Prostate gland (tissue), 2 donors: ENCODE results near the gene ZMYM4. TPM values are rescaled to one million over a fixed set of nuclear protein-coding genes. Genes with fewer than 3 reads are reported as not detected.

Source experiments
- DNase-seq: peaks from one replicate; pipeline ENCODE4 v3.0.0-alpha.2; 2019; ENCODE audit warnings: low spot score
- H3K27ac ChIP-seq, 2 donors: fragments of 200-600 bp; sonication (generic); 2 replicates each; pipeline ENCODE4 v1.5.1; 2017 to 2019
- H3K27me3 ChIP-seq: fragments of 200-600 bp; sonication (generic); replicated peaks from 2 replicates; pipeline ENCODE4 v1.5.1; 2019; ENCODE audit not compliant: insufficient read depth
- H3K36me3 ChIP-seq, 2 donors: fragments of 200-600 bp; sonication (generic); 1 replicate in 1 of 2; 2 replicates in 1 of 2; pipeline versions ENCODE4 v1.5.1 to v1.8.1; 2017 to 2019
- H3K4me1 ChIP-seq: fragments of 200-600 bp; sonication (generic); replicated peaks from 2 replicates; pipeline ENCODE4 v1.5.1; 2019
- H3K4me3 ChIP-seq, 2 donors: fragments of 200-600 bp; sonication (generic); 2 replicates each; pipeline ENCODE4 v1.5.1; 2017 to 2019
- H3K9me3 ChIP-seq: fragments of 200-600 bp; sonication (generic); 2 replicates; pipeline ENCODE4 v1.5.1; 2017
- CTCF ChIP-seq, 4 experiments: fragments of 200-600 bp in 2 of 4; fragments of 450-650 bp in 2 of 4; sonication (generic) in 2 of 4; IDR thresholded peaks; 1 replicate in 3 of 4; 2 replicates in 1 of 4; pipeline ENCODE4 v1.5.1; 2016 to 2019; ENCODE audit warnings: antibody characterized with exemption in 4 of 4, mild to moderate bottlenecking in 2 of 4, moderate library complexity in 2 of 4
- POLR2A ChIP-seq: fragments of 450-650 bp; IDR thresholded peaks from one replicate; pipeline ENCODE4 v1.6.1; 2016; ENCODE audit warnings: antibody characterized with exemption, mild to moderate bottlenecking
- POLR2AphosphoS5 ChIP-seq: sonication (generic); formaldehyde crosslinking; IDR thresholded peaks from one replicate; pipeline ENCODE4 v1.6.1; 2017; ENCODE audit warnings: antibody characterized with exemption
- WGBS: methylation state at CpG from one replicate; pipeline ENCODE4 v1.1.5; 2018; 5-methylcytosine and 5-hydroxymethylcytosine counted together
- intact Hi-C: fragments of 100-400 bp; cut with DNase I; formaldehyde crosslinking; loops from one replicate; pipeline ENCODE4 v1.14.2; 2022
- total RNA-seq, 2 donors: library from RNA; depleted of rRNA; stranded (reverse); fragments of >200 nt; gene quantifications; one replicate each; pipeline ENCODE4 v1.1.0, GENCODE V29; 2016

The ZMYM4 gene
- total RNA-seq, 2 donors from 2014 or later, result 34.9 to 42.1 TPM

- no peak overlapping the region for H3K27ac ChIP-seq
- DNase-seq, result no peak
- TF ChIP-seq POLR2AphosphoS5 (no peak), CTCF (IDR thresholded peaks at IDR 0.05) (no peak), POLR2A (no peak)
- no peaks in the 10 kb centered on the region for H3K36me3 ChIP-seq
- H3K4me1 ChIP-seq, result no peaks in the 10 kb centered on the region
- intact Hi-C loops, result no loop called here
- 83% methylated on average over 10 of the region's 10 CpGs for WGBS
- no peak overlapping the region for H3K4me3 ChIP-seq
- H3K27me3 ChIP-seq, result no peaks in the 10 kb centered on the region
- no peaks in the 10 kb centered on the region for H3K9me3 ChIP-seq
Measured at GRCh38 chr1:35390600-35391494, 122.3 kb downstream of the ZMYM4 start.

DNA sequence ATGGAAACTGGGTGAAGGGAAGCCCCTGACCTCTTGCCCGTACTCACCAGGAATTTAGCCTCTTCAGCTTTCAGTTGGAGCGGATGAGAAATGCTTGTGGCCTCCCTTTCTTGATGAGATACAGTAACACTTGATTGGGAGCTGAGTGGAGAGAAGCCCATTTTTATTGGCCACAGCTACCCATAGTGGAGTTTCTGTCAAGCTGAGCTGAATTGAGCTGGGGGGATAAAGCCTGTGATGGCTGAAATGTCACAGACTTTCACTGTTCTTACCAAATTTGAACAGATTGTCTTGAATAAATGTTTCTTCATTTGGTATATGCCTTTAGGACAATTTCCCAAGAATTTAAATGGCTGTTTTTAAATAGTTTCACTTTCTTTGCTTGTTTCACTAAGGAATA is 125.9 kb downstream of the ZMYM4 start:
- no peak for DNase-seq
- 94% methylated on average over 2 of the region's 2 CpGs for WGBS
- intact Hi-C loops, result no loop called here
- Histone ChIP-seq H3K4me1 (no peaks in the 10 kb centered on the region), H3K27ac (no peak overlapping the region), H3K36me3 (no peaks in the 10 kb centered on the region), H3K9me3 (no peaks in the 10 kb centered on the region), H3K4me3 (no peak overlapping the region), H3K27me3 (no peaks in the 10 kb centered on the region)
- TF ChIP-seq CTCF (IDR thresholded peaks at IDR 0.05) (no peak), POLR2A (no peak), POLR2AphosphoS5 (no peak)

GRCh38 chr1:35398739-35399138 is 130.2 kb downstream of the ZMYM4 start:
- Histone ChIP-seq H3K27me3 (no peaks in the 10 kb centered on the region), H3K4me1 (no peaks in the 10 kb centered on the region), H3K36me3 (no peaks in the 10 kb centered on the region), H3K27ac (no peak overlapping the region), H3K4me3 (no peak overlapping the region), H3K9me3 (no peaks in the 10 kb centered on the region)
- no peak for TF ChIP-seq CTCF (IDR thresholded peaks at IDR 0.05)
- TF ChIP-seq POLR2A, result no peak
- no peak for TF ChIP-seq POLR2AphosphoS5
- no peak for DNase-seq
- intact Hi-C loops, result no loop called here
- WGBS, result 94% methylated on average over 3 of the region's 3 CpGs

- no peaks in the 10 kb centered on the region for H3K27me3 ChIP-seq
- H3K4me1 ChIP-seq, result no peaks in the 10 kb centered on the region
- DNase-seq, result no peak
- H3K27ac ChIP-seq, result no peak overlapping the region
- TF ChIP-seq POLR2AphosphoS5, result no peak
- TF ChIP-seq CTCF (IDR thresholded peaks at IDR 0.05), result no peak
- no peak for TF ChIP-seq POLR2A
- H3K36me3 ChIP-seq, result no peaks in the 10 kb centered on the region
- no peaks in the 10 kb centered on the region for H3K9me3 ChIP-seq
- no peak overlapping the region for H3K4me3 ChIP-seq
- intact Hi-C loops, result no loop called here
Measured at GRCh38 chr1:35401049-35401448, 132.5 kb downstream of the ZMYM4 start.

DNA sequence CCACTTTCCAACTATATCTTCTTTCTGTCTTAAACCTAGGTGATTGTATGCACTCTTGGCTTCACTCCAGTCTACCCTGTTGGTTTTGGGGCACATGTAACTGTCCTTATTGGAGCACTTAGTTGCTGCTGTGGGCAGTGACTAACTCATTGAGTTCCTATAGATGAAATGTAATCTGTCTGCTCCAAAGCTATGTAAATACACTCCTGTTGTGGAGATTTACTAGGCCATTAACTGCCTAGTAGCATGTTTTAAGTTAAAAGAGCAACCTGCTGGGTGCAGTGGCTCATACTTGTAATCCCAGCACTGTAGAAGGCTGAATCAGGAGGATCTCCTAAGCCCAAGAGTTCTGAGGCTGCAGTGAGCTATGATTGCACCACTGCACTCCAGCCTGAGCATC is 137.6 kb downstream of the ZMYM4 start:
- Histone ChIP-seq H3K27me3 (no peaks in the 10 kb centered on the region), H3K4me3 (no peak overlapping the region), H3K36me3 (no peaks in the 10 kb centered on the region), H3K4me1 (no peaks in the 10 kb centered on the region), H3K27ac (no peak overlapping the region), H3K9me3 (no peaks in the 10 kb centered on the region)
- DNase-seq, result no peak
- intact Hi-C loops, result no loop called here
- no peak for TF ChIP-seq CTCF (IDR thresholded peaks at IDR 0.05)
- TF ChIP-seq POLR2AphosphoS5, result no peak
- TF ChIP-seq POLR2A, result no peak
